ENCODE results near the gene MAZ.

MAZ gene

GRCh38 chr16:29858149-29858849, 52.0 kb downstream of the MAZ start:
- no peak for DNase-seq

GRCh38 chr16:29858974-29859373, 52.6 kb downstream of the MAZ start:
- no peak for DNase-seq

DNA sequence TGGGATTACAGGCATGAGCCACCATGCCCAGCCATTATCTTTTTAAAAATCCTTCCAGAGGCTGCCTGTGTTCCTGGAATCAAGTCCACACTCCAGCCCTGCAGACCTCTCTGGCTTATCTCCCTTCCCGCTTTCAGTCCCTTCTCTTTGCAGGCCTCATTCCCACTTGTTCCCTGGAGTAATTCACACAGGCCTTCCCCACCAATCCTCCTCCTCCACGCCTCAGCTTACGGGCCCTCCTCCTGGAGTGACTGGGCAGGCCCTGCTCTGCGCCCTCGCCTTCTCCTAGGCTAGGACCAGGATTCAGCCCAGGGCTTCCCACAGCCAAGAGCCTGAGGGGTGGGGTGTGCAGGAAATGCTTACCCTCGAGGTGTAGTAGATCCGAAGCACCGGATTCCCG, 53.9 kb downstream of the MAZ start:
- no peak for DNase-seq

Measured in amniotic stem cell (primary cell).